PC-3 (cell line): ENCODE results near the gene NTHL1. TPM values are rescaled to one million over a fixed set of nuclear protein-coding genes. Genes with fewer than 3 reads are reported as not detected.

Source experiments
- ATAC-seq: fragments of 200-7000 bp; cut with Tn5 transposase; 2 replicates; pipeline ENCODE4 v1.9.1; 2020; ENCODE audit warnings: mild to moderate bottlenecking, moderate library complexity
- BruUV-seq: library from RNA; stranded (reverse); fragments of 400-500 nt; replicated peaks from 2 replicates; lab custom pipeline; 2021; lab: Mats Ljungman, UMichigan
- CTCF ChIA-PET: fragments of 300-600 bp; sonication (Branson Sonifier 250); formaldehyde crosslinking; loops from one replicate; lab custom pipeline; 2022; ENCODE audit warnings: antibody characterized with exemption; lab: Charles Lee
- POLR2A ChIA-PET: fragments of 300-600 bp; sonication (Branson Sonifier 250); formaldehyde crosslinking; loops from one replicate; lab custom pipeline; 2022; ENCODE audit warnings: antibody characterized with exemption; ENCODE audit not compliant: unreplicated experiment; lab: Charles Lee
- DNase-seq: peaks from one replicate; pipeline ENCODE4 v3.0.0-alpha.2; 2015
- H2AFZ ChIP-seq: fragments of 300-600 bp; sonication (generic); 2 replicates; pipeline ENCODE4 v1.6.0; 2016; ENCODE audit warnings: antibody characterized with exemption, low read length
- H3F3A ChIP-seq: fragments of 300-600 bp; sonication (generic); one replicate; pipeline ENCODE4 v1.6.0; 2017; ENCODE audit warnings: antibody characterized with exemption, low read length, control low read depth, mild to moderate bottlenecking; ENCODE audit not compliant: unreplicated experiment
- H3K27ac ChIP-seq: fragments of 300-600 bp; sonication (generic); 2 replicates; pipeline ENCODE4 v1.5.1; 2016; ENCODE audit warnings: mild to moderate bottlenecking, low read length
- H3K27me3 ChIP-seq: fragments of 300-600 bp; sonication (generic); 2 replicates; pipeline ENCODE4 v1.6.1; 2016; ENCODE audit warnings: low read length, mixed read lengths
- H3K36me3 ChIP-seq: fragments of 300-600 bp; sonication (generic); 2 replicates; pipeline ENCODE4 v1.6.1; 2016; ENCODE audit warnings: low read depth, mixed run types, low read length, mixed read lengths
- H3K4me1 ChIP-seq: fragments of 300-600 bp; sonication (generic); 2 replicates; pipeline ENCODE4 v1.5.1; 2016; ENCODE audit warnings: low read length; ENCODE audit not compliant: insufficient read depth
- H3K4me2 ChIP-seq: fragments of 300-600 bp; sonication (generic); 2 replicates; pipeline ENCODE4 v1.6.0; 2016; ENCODE audit warnings: low read length
- H3K4me3 ChIP-seq: fragments of 300-600 bp; sonication (generic); 2 replicates; pipeline ENCODE4 v1.5.1; 2016; ENCODE audit warnings: mild to moderate bottlenecking, low read length, mixed read lengths
- H3K79me2 ChIP-seq: fragments of 300-600 bp; sonication (generic); 2 replicates; pipeline ENCODE4 v1.6.1; 2017; ENCODE audit warnings: low read length, mixed read lengths
- H3K9ac ChIP-seq: fragments of 300-600 bp; sonication (generic); 2 replicates; pipeline ENCODE4 v1.6.0; 2016; ENCODE audit warnings: mild to moderate bottlenecking, low read length
- H3K9me2 ChIP-seq: fragments of 300-600 bp; sonication (generic); replicated peaks from 2 replicates; pipeline ENCODE4 v1.6.1; 2016; ENCODE audit warnings: mixed run types, low read length, mixed read lengths
- H3K9me3 ChIP-seq: fragments of 300-600 bp; sonication (generic); 2 replicates; pipeline ENCODE4 v1.6.1; 2016; ENCODE audit warnings: low read length, mixed read lengths
- H4K20me1 ChIP-seq: fragments of 300-600 bp; sonication (generic); 2 replicates; pipeline ENCODE4 v1.6.1; 2016; ENCODE audit warnings: low read length, mixed read lengths
- CTCF ChIP-seq: fragments of 300-600 bp; sonication (generic); conservative IDR thresholded peaks from 2 replicates; pipeline ENCODE4 v1.5.1; 2017; ENCODE audit warnings: antibody characterized with exemption, low read depth, mild to moderate bottlenecking, low read length
- EZH2 ChIP-seq: fragments of 300-600 bp; sonication (generic); IDR thresholded peaks from one replicate; pipeline ENCODE4 v1.6.1; 2017; ENCODE audit warnings: antibody characterized with exemption, mild to moderate bottlenecking, low read length; ENCODE audit not compliant: unreplicated experiment
- EZH2phosphoT487 ChIP-seq: fragments of 300-600 bp; sonication (generic); IDR thresholded peaks from 2 replicates; pipeline ENCODE4 v1.6.1; 2018; ENCODE audit warnings: mild to moderate bottlenecking, antibody characterized with exemption, low read length, borderline replicate concordance
- intact Hi-C: fragments of 100-400 bp; cut with micrococcal nuclease; formaldehyde crosslinking; loops from 2 replicates; pipeline ENCODE4 v1.9.0; 2023
- total RNA-seq: library from RNA; depleted of rRNA; stranded (reverse); fragments of >200 nt; gene quantifications from 2 replicates; pipeline ENCODE4 v1.2.3, GENCODE V29; 2014

The NTHL1 gene
- total RNA-seq, 1 experiment from 2014 or later, result 90.1 TPM

- no peak overlapping the region for H3K27ac ChIP-seq
- no peak overlapping the region for H2AFZ ChIP-seq
- H3K27me3 ChIP-seq, result no peaks in the 10 kb centered on the region
- H3K4me2 ChIP-seq, result no peak overlapping the region
- peaks cover 48% of the 10 kb centered on the region for H3K4me1 ChIP-seq
- no peak overlapping the region for H3K4me3 ChIP-seq
- TF ChIP-seq EZH2 (no peak), EZH2phosphoT487 (no peak), CTCF (no peak)
- DNase-seq, result no peak
- H3K36me3 ChIP-seq, result no peaks in the 10 kb centered on the region
- H3F3A ChIP-seq, result no peaks in the 10 kb centered on the region
- intact Hi-C loops, result no loop called here
- no peak overlapping the region for H3K9ac ChIP-seq
- no peak for ATAC-seq
- no TSS peak for BruUV-seq
- H3K79me2 ChIP-seq, result peaks cover 53% of the 10 kb centered on the region
- no peaks in the 10 kb centered on the region for H4K20me1 ChIP-seq
- no peaks in the 10 kb centered on the region for H3K9me3 ChIP-seq
- H3K9me2 ChIP-seq, result no peaks in the 10 kb centered on the region
- ChIA-PET POLR2A (no interaction called here), CTCF (no interaction called here)
Measured at GRCh38 chr16:2031081-2031577, 16.5 kb downstream of the NTHL1 start.

GRCh38 chr16:2030036-2030435 is 17.6 kb downstream of the NTHL1 start:
- Histone ChIP-seq H3K79me2 (peaks cover 47% of the 10 kb centered on the region), H3K9me3 (no peaks in the 10 kb centered on the region), H3F3A (no peaks in the 10 kb centered on the region), H3K27ac (no peak overlapping the region), H2AFZ (no peak overlapping the region), H3K4me2 (no peak overlapping the region), H3K4me3 (no peak overlapping the region), H3K9me2 (no peaks in the 10 kb centered on the region), H3K36me3 (no peaks in the 10 kb centered on the region), H3K4me1 (peaks cover 37% of the 10 kb centered on the region), H4K20me1 (no peaks in the 10 kb centered on the region), H3K27me3 (no peaks in the 10 kb centered on the region), H3K9ac (no peak overlapping the region)
- no TSS peak for BruUV-seq
- intact Hi-C loops, result no loop called here
- DNase-seq (no peak), ATAC-seq (no peak)
- TF ChIP-seq EZH2 (no peak), EZH2phosphoT487 (no peak), CTCF (no peak)
- POLR2A ChIA-PET, result interaction anchor here (0.6 kb wide), 1 partner anchor 204 kb away, joined by 3 read pairs; no protein-coding TSS in a partner anchor
- CTCF ChIA-PET, result no interaction called here

GRCh38 chr16:2029350-2029749 is 18.3 kb downstream of the NTHL1 start:
- DNase-seq (no peak), ATAC-seq (no peak)
- ChIA-PET CTCF (no interaction called here), POLR2A (interaction anchor here (0.6 kb wide), 1 partner anchor 203 kb away, joined by 3 read pairs; no protein-coding TSS in a partner anchor)
- Histone ChIP-seq H4K20me1 (no peaks in the 10 kb centered on the region), H3K27me3 (no peaks in the 10 kb centered on the region), H3K79me2 (peaks cover 41% of the 10 kb centered on the region), H3K4me3 (no peak overlapping the region), H3K4me2 (no peak overlapping the region), H3K9me2 (no peaks in the 10 kb centered on the region), H3K36me3 (no peaks in the 10 kb centered on the region), H3F3A (no peaks in the 10 kb centered on the region), H3K9me3 (no peaks in the 10 kb centered on the region), H3K27ac (no peak overlapping the region), H2AFZ (no peak overlapping the region), H3K9ac (no peak overlapping the region), H3K4me1 (peaks cover 31% of the 10 kb centered on the region)
- no TSS peak for BruUV-seq
- intact Hi-C loops, result no loop called here
- TF ChIP-seq CTCF, result no peak
- TF ChIP-seq EZH2, result no peak
- TF ChIP-seq EZH2phosphoT487, result no peak
